Activated naive CD4-positive, alpha-beta T cell treated with anti-CD3 and anti-CD28 coated beads, Interleukin-2, amount 50 U/mL, for 72 hours (primary cell): Measurements from ENCODE around the gene PDE6A. TPM values are rescaled to one million over a fixed set of nuclear protein-coding genes. Genes with fewer than 3 reads are reported as not detected.
"Not testable (repeated sequence)": the region's sequence is repeated elsewhere in the genome, so short reads cannot be mapped to it uniquely, and the experiment has no call there.

Experiments used
- ATAC-seq, 2 donors: fragments of 150-1000 bp; cut with Tn5 transposase; 2 replicates each; pipeline ENCODE4 v1.10.0; 2021; ENCODE audit warnings: mild to moderate bottlenecking in 2 of 2, moderate library complexity in 2 of 2
- DNase-seq, 2 donors: peaks; one replicate each; pipeline ENCODE4 v3.0.0; 2021 to 2022; ENCODE audit warnings: low spot score in 2 of 2
- H3K27ac Mint-ChIP-seq, 2 donors: one replicate each; pipeline ENCODE4 v1.8.0; 2022; ENCODE audit warnings: mild to moderate bottlenecking in 2 of 2, mixed read lengths in 2 of 2
- H3K36me3 Mint-ChIP-seq, 2 donors: one replicate each; pipeline ENCODE4 v1.8.0; 2022; ENCODE audit warnings: mixed read lengths in 2 of 2
- H3K9me3 Mint-ChIP-seq, 2 donors: one replicate each; pipeline ENCODE4 v1.8.0; 2022; ENCODE audit warnings: mixed read lengths in 2 of 2
- total RNA-seq, 2 donors: library from RNA; stranded (reverse); gene quantifications; one replicate each; pipeline ENCODE4 v1.2.3, GENCODE V29; 2022

Gene PDE6A
- total RNA-seq, 2 donors from 2014 or later = not detected

DNA sequence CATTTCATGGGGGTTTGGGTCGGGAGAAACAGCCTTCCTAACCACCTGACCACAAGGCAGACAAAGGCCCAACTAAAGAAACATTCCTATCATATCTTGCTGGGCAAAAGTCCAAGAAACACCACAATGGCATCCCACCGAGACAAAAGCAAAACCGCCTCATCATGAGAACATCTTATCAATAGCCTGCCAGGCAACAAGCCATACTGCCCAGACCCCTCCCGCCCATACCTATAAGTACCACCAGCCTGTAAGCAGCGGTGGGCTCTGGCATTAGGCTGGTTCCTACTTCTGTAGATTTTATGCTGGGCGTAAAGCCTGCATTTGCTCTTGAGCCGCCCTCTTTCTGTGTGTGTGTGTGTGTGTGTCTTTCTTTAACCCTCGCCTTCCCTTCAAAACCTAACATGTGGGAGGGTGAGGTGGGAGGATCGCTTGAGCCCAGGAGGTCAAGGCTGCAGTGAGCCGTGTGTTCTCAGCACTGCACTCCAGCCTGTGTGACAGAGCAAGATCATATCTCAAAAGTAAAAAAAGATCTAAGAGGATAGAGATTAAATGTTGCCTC, 56.9 kb downstream of the PDE6A start:
- Mint-ChIP-seq H3K9me3 (no peaks in the 10 kb centered on the region), H3K27ac (no peak overlapping the region), H3K36me3 (no peaks in the 10 kb centered on the region)
- no peak for DNase-seq
- ATAC-seq = no peak

DNA sequence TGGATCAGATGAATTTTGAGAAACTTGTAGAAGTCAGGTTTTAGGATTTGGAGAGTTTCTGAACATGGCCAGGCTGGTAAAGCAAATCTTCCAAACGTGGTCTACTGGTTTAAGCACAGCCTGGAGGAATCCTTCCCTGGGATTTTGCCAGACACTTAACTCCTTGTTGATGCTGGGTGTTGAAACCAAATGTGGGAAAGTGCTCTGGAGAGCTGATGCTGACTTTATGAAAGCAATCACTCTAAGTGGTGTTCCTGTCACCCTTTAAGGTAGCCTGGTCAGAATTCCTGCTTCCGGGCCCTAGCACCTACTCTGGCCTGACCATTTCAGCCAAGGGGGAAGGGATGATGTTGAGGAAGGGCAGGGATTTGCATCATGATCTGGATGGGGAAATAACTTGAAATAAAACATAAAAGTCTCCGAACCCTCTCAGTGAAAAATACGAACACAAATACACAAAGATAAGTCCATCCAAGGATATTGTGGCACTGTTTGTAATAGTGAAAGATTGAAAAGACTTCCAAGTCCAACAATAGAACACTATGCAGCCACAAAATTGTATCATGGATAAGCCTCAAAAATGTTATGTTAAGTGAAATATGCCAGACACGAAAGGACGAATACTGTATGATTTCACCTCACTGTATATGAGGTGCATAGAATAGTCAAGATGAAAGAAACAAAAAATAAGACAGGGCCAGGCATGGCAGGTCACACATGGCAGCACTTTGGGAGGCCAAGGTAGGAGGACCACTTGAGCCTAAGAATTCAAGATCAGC, 57.7 kb downstream of the PDE6A start:
- no peaks in the 10 kb centered on the region for H3K36me3 Mint-ChIP-seq
- DNase-seq (no peak), ATAC-seq (no peak)
- H3K27ac Mint-ChIP-seq = no peak overlapping the region
- H3K9me3 Mint-ChIP-seq = no peaks in the 10 kb centered on the region

DNA sequence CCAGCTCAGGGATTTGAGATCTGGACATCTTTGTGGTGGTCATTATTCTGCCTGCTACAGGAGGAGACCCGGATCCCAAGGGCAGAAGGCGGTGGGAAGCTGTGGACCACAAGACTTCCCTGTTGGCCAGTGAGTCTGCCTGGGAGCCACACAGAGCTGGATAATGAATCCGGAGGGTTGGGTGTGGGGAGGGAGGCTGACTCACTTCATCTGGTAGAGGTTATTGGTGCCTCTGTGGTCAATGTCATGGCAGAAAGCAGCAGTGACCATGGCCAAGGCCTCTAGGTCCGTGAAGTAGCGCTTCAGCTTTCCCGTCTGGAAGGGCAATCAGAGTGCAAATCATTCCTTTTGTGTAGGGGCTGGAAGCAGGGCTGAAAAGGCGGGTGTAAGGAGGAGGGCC, 58.5 kb downstream of the PDE6A start:
- H3K27ac Mint-ChIP-seq = no peak overlapping the region
- no peak for DNase-seq
- H3K36me3 Mint-ChIP-seq = no peaks in the 10 kb centered on the region
- ATAC-seq = no peak
- no peaks in the 10 kb centered on the region for H3K9me3 Mint-ChIP-seq

DNA sequence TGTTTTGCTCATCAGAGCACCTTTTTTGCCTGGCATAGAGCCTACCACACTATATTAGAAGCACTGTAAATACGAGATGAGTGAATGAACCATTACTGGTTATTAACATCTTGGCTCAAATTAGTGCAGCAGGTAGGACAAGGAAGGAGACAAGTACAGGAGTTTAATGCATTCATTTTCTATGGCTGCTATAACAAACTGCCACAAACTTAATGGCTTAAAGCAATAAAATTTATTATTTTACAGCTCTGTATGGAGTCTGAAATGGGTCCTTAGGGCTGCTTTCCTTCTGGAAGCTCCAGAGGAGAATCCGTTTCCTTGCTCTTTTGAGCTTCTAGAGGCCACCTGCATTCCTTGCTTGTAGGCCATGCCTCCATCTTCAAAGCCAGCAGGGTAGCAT, 59.1 kb downstream of the PDE6A start:
- no peak overlapping the region for H3K27ac Mint-ChIP-seq
- no peaks in the 10 kb centered on the region for H3K36me3 Mint-ChIP-seq
- H3K9me3 Mint-ChIP-seq = no peaks in the 10 kb centered on the region
- no peak for ATAC-seq
- no peak for DNase-seq

DNA sequence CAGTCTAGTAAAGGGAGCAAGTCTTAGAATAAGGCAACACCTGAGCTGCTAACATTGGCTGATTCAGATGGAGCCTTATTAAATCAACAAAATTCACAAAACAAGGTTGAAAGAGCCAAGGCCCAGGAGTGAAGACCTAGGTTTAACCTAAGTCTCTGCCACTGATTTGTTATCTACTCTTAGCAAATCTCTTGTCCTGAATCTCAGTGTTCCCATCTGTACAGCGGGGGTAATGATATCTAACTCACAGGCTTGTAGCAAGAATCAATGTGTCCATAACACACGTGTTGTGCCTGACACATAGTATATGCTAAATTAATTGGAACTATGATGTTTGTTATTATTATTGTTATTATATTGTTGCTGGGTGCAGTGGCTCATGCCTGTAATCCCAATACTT, 61.0 kb downstream of the PDE6A start:
- H3K27ac Mint-ChIP-seq = no peak overlapping the region

DNA sequence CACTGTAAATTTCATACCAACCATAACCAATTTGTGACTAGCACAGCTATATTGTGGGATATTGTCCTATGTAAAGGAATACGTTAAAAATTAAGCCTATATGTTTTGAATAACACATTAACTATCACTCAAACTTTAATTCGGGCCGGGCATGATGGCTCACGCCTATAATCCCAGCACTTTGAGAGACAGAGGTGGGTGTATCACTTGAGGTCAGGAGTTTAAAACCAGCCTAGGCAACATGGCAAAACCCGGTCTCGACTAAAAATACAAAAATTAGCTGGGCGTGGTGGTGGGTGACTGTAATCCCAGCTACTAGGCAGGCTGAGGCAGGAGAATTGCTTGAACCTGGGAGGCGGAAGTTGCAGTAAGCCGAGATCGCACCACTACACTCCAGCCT, 62.0 kb downstream of the PDE6A start:
- not testable (repeated sequence) for H3K27ac Mint-ChIP-seq, ATAC-seq, H3K9me3 Mint-ChIP-seq

More for the DNA sequence above, 61.0 kb downstream of the PDE6A start:
- ATAC-seq (no peak), DNase-seq (no peak)
- H3K9me3 Mint-ChIP-seq = no peaks in the 10 kb centered on the region
- no peaks in the 10 kb centered on the region for H3K36me3 Mint-ChIP-seq

DNA sequence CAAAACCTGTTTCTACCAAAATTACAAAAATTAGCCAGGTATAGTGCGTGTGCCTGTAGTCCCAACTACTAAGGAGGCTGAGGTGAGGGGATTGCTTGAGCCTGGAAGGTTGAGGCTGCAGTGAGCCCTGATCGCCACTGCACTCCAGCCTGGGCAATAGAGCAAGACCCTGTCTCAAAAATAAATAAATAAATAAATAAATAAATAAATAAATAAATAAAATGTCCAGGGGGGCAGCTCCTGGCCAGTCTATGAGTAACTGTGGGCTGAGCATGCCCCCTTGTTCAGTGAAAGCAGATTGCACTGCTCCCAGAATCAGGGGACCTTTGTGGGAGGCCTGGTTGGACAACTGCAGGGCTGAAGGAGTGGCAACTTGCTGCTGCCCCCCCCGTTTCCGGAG, 62.7 kb downstream of the PDE6A start:
- no peak for ATAC-seq
- Mint-ChIP-seq H3K27ac (no peak overlapping the region), H3K9me3 (no peaks in the 10 kb centered on the region), H3K36me3 (no peaks in the 10 kb centered on the region)
- no peak for DNase-seq

More for the DNA sequence above, 62.0 kb downstream of the PDE6A start:
- DNase-seq, H3K36me3 Mint-ChIP-seq: not testable (repeated sequence)

DNA sequence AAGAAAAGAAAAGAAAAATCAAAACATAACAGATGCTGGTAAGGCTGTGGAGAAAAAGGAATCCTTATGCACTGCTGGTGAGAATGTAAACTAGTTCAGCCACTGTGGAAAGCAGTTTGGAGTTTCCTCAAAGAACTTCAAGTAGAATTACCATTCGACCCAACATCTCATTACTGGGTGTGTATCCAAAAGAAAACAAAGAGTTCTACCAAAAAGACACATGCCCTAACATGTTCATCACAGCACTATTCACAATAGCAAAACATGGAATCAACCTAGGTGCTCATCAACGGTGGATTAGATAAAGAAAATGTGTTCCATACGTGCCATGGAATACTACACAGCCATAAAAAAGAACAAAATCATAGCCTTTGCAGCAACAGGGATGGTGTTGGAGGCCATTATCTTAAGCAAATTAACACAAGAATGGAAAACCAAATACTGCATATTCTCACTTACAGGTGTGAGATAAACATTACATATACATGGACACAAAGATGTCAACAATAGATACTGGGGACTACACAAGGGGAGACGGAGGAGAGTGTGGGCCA, 63.4 kb downstream of the PDE6A start:
- Mint-ChIP-seq H3K9me3 (no peaks in the 10 kb centered on the region), H3K27ac (no peak overlapping the region), H3K36me3 (no peaks in the 10 kb centered on the region)
- DNase-seq (no peak), ATAC-seq (no peak)

DNA sequence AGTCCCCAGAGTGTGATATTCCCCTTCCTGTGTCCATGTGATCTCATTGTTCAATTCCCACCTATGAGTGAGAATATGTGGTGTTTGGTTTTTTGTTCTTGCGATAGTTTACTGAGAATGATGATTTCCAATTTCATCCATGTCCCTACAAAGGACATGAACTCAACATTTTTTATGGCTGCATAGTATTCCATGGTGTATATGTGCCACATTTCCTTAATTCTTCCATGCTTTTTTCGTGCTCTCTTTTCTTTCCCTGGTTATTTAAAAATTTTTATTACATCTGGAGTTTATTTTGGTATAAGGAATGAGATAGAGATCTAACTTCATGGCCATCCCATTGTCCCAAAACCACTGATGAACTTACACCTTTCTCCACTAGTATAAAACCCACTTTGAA, 65.0 kb downstream of the PDE6A start:
- H3K36me3 Mint-ChIP-seq, ATAC-seq, H3K9me3 Mint-ChIP-seq, H3K27ac Mint-ChIP-seq, DNase-seq: not testable (repeated sequence)

DNA sequence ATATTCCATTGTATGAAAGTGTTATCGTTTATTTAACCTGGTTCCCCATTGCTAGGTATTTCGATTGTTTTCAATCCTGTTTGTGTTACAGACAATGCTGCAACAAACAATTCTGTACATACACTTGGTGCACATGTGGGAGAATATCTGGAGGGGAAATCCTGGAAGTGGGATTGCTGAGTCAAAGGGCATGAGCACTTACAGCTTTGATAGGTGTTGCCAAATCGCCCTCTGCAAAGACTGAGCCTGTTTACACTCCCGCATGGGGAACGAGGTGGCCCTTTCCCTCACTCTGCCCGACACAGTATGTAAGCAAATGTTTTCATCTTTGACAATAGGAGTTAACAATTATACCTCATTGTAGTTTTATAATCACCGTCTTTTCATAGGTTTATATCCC, 66.2 kb downstream of the PDE6A start:
- Mint-ChIP-seq H3K9me3 (no peaks in the 10 kb centered on the region), H3K27ac (no peak overlapping the region), H3K36me3 (no peaks in the 10 kb centered on the region)
- ATAC-seq = no peak
- DNase-seq = no peak

DNA sequence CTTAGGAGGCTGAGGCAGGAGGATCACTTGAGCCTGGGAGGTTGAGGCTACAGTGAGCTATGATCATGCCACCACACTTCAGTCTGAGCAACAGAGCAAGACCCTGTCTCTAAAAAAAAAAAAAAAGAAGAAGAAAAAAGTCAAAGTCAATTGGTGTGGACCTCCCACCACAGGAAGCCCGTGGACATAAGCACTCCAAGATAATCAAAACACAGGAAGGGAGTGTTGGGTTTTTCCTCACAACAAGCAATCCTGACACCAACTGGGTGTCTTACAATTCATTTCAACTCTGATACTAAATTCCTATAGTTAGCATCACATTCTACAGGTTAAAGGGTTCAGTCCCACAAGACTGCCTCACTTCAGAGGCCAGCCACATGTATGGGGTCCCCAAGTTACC, 70.7 kb downstream of the PDE6A start:
- Mint-ChIP-seq H3K36me3 (no peaks in the 10 kb centered on the region), H3K27ac (no peak overlapping the region), H3K9me3 (no peaks in the 10 kb centered on the region)
- no peak for ATAC-seq
- DNase-seq = no peak

DNA sequence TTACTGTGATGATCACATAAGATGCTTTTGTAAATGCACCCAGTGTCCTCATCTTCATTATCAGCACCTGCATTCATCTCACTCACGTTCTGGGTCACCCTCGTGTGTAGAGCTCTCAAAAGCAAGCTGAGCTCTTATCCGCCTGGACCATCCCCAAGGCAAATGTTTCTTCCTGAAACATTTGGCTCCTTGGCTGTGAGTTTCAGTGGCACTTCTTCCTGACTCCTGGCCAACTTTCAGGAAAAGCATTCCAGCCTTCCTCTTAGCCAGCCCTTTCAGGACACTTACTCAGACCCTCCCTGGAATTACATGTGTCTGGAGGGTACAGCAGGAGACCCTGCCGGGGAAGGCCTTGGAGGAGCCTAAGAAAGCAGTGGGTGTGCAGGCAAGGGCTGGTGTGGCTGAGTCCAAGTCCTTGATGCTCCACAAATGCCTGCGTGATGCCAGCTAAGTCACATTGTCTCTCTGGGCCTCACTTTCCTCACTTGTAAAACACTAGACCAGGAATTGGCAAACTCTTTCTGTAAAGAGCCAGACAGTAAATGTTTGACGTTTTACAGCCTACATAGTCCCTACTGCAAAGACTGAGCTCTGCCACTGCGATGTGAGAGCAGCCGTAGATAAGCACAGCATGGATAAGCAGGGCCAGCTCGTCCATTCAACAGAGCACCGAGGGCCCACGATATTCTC, 72.1 kb downstream of the PDE6A start:
- H3K27ac Mint-ChIP-seq = no peak overlapping the region
- H3K36me3 Mint-ChIP-seq = no peaks in the 10 kb centered on the region
- no peak for ATAC-seq
- no peak for DNase-seq
- H3K9me3 Mint-ChIP-seq = no peaks in the 10 kb centered on the region

DNA sequence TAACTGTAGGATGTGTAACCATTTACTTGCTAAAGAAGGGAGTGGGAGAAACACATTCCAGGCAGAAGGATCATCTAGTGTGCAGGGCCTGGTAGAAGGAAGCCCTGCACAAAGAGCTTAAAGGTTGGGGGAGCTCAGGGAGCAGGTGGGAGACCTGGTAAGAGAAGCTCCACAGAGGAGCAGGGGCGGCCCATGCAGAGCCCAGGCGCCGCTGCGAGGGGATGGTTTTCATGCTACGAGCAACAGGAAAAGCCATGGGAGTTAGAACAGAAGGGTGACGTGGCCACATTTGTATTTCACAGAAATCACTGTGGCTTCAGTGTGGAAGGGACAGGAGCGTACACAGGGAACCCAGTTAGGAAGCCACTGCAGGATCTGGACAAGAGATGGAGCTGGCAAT, 73.1 kb downstream of the PDE6A start:
- ATAC-seq = no peak
- H3K36me3 Mint-ChIP-seq = no peaks in the 10 kb centered on the region
- H3K27ac Mint-ChIP-seq = no peak overlapping the region
- no peak for DNase-seq
- H3K9me3 Mint-ChIP-seq = no peaks in the 10 kb centered on the region

DNA sequence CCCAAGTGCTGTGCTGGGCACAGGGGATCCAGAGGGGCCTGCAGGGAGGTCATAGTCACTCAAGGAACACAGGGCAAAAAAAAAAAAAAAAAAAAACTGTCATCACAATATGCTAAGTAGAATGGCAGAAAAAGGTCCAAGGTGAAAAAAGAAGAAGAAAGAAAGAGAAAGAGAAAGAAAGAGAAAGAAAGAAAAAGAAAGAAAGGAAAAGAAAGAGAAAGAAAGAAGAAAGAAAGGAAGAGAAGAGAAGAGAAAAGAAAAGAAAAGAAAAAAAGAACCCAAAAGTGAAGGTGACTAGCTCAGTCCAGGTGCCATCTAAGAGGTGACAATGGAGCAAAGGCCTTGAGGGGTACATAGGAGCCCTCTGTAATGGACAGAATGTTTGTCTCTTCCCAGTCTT, 73.9 kb downstream of the PDE6A start:
- no peaks in the 10 kb centered on the region for H3K36me3 Mint-ChIP-seq
- no peaks in the 10 kb centered on the region for H3K9me3 Mint-ChIP-seq
- H3K27ac Mint-ChIP-seq = peak overlapping the region in 1 of 2 donors; percentile 0
- ATAC-seq = no peak
- no peak for DNase-seq

DNA sequence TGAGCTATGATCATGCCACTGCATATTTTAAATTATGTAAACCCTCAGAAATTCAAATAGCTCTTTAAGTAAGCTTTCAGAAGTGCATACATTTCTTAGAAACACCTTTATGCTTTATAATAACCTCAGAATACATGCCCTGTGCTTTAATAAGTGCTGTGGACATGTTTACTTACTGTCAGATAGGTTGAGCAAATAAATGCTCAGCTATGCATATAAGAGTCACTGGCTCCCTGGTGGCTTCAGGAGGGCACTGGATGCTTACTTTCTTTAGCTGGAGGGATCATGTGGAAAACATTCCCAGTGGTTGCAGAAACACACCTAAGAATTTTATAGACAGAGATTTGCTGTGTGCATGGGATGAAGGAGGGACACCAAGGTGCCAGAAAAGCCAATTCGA, 74.4 kb downstream of the PDE6A start:
- Mint-ChIP-seq H3K9me3 (no peaks in the 10 kb centered on the region), H3K27ac (peak overlapping the region in 1 of 2 donors; percentile 0), H3K36me3 (no peaks in the 10 kb centered on the region)
- DNase-seq = no peak
- no peak for ATAC-seq

DNA sequence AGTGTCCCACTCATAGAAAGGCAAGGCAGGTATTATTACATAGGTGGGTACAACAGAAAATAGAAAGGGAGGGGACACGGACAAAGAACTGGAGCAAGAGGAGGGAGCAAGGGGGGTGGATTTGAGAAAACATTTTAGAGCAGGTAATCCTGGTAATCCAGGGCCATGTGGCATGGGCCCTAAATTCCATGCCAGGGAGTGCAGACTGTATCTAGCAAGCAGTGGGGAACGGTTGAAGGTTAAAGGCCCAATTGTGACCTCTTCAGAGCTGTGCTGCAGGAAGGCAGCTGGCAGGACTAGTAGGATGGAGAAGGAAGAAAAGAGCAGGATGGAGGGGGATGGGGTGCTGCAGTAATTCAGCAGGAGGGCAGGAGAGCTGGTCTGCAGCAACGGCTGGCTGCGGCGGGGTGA, 75.2 kb downstream of the PDE6A start:
- no peak overlapping the region for H3K27ac Mint-ChIP-seq
- no peak for DNase-seq
- H3K36me3 Mint-ChIP-seq = no peaks in the 10 kb centered on the region
- ATAC-seq = no peak
- H3K9me3 Mint-ChIP-seq = no peaks in the 10 kb centered on the region

DNA sequence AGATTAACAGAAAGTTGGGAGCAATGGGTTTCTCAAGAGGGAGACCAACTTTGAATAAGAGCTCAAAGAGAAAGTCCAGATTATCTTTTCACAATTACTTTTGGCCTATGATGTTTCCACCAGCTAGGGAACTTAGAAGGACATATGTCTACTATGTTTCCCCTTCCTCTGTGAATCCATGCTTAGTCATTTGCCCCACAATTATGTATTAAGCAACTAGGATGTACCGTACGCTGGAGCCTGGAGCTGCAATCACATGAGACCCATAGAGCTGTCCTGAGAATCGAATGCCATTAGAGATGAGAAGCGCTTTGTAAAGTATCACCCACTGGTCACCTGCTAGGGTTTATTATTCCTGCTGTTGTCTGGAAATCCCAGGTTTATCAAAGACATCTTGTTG, 78.8 kb downstream of the PDE6A start:
- Mint-ChIP-seq H3K9me3 (no peaks in the 10 kb centered on the region), H3K27ac (no peak overlapping the region), H3K36me3 (no peaks in the 10 kb centered on the region)
- no peak for DNase-seq
- ATAC-seq = no peak
